Omental fat pad (tissue), 4 donors: ENCODE data around the gene FCN3. TPM values are rescaled to one million over a fixed set of nuclear protein-coding genes. Genes with fewer than 3 reads are reported as not detected.

Experiments
- ATAC-seq: fragments of 150-250 bp; one replicate; pipeline ENCODE4 v1.9.1; 2016; ENCODE audit warnings: mild to moderate bottlenecking, moderate library complexity; ENCODE audit not compliant: low FRiP score
- DNase-seq: peaks from one replicate; pipeline ENCODE4 v3.0.0-alpha.2; 2019; ENCODE audit warnings: low spot score
- total RNA-seq, 4 donors: library from RNA; depleted of rRNA; stranded (reverse); fragments of >200 nt; gene quantifications; one replicate each; pipeline ENCODE4 v1.1.0, GENCODE V29; 2016
- TF ChIP-seq, protein P1 (sequence below), 3 donors: fragments of 450-650 bp; IDR thresholded peaks; one replicate each; pipeline ENCODE4 v1.5.1; 2016 to 2017; ENCODE audit warnings: antibody characterized with exemption in 3 of 3, mild to moderate bottlenecking in 3 of 3, moderate library complexity in 2 of 3

The FCN3 gene
- total RNA-seq, 4 donors from 2014 or later = 33.1 to 451 (median 75.9) TPM

- DNase-seq (no peak), ATAC-seq (no peak)
- TF ChIP-seq, protein P1, sequence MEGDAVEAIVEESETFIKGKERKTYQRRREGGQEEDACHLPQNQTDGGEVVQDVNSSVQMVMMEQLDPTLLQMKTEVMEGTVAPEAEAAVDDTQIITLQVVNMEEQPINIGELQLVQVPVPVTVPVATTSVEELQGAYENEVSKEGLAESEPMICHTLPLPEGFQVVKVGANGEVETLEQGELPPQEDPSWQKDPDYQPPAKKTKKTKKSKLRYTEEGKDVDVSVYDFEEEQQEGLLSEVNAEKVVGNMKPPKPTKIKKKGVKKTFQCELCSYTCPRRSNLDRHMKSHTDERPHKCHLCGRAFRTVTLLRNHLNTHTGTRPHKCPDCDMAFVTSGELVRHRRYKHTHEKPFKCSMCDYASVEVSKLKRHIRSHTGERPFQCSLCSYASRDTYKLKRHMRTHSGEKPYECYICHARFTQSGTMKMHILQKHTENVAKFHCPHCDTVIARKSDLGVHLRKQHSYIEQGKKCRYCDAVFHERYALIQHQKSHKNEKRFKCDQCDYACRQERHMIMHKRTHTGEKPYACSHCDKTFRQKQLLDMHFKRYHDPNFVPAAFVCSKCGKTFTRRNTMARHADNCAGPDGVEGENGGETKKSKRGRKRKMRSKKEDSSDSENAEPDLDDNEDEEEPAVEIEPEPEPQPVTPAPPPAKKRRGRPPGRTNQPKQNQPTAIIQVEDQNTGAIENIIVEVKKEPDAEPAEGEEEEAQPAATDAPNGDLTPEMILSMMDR (IDR thresholded peaks at IDR 0.05) = no peak
Observed at GRCh38 chr1:27405074-27405473, 30.4 kb upstream of the FCN3 start.

GRCh38 chr1:27403931-27404330, 29.3 kb upstream of the FCN3 start:
- TF ChIP-seq, protein P1 (IDR thresholded peaks at IDR 0.05) = no peak
- no peak for ATAC-seq
- no peak for DNase-seq

- DNase-seq = no peak
- TF ChIP-seq, protein P1 (IDR thresholded peaks at IDR 0.05) = no peak
- ATAC-seq = peak; percentile 52
Observed at GRCh38 chr1:27403065-27403726, 28.6 kb upstream of the FCN3 start.

- ATAC-seq (peak; percentile 37), DNase-seq (no peak)
- TF ChIP-seq, protein P1 (IDR thresholded peaks at IDR 0.05) = no peak
Observed at GRCh38 chr1:27402349-27402754, 27.7 kb upstream of the FCN3 start.

DNA sequence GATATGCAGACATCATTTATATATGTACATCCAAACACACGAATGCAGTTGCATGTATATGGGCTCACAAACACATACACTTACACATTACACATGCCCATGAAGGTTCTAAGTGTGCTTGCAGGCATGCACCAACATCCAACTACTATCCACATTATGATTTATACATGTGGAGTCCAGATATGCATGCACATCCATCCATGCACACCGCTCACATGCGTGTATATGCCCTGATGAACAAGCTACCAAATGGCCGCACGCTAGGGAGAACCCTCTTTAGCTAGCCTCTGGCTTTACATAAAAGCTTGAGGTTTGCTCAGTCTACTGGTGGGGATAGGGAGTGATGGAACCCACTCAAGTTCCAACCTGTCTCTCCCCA, 26.3 kb upstream of the FCN3 start:
- ATAC-seq (no peak), DNase-seq (no peak)
- TF ChIP-seq, protein P1 (IDR thresholded peaks at IDR 0.05) = no peak

DNA sequence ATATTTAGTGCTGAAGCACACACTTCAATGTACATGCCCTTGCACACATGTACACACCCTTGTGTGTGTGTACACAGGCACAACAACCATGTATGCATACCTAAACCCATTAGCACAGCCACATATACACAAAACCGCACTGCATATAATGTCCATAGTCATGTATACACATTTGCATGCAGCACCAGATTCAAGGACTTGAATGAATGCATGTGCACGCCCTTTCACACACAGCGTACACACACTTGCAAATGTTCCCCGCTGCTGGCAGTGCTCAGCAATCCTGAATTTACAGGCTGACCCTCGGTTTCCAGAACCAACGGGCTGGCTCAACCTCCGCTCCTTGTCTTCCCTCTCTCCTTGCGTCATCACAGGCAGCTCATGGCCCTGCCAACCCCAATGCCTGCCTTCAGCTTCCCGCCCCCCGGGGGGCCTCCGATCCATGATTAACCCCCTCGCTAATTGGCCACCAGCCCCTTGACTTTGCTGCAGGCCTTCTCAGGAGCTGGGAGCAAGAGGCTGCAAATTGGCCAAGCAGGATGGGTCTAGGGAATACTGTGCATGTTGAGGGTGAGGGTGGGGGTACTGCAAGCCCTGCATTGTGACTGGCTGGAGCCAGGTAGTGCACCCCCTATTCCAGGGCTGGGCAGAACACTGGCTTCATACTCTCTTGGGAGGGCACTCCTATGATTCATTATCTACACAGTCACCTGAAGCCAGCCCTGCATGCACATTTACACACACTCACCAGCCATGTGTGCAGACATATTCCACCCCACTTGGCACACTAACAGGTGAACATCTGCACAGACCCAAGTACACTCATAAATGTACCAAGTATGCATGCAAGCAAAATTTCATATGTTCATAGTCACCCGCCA, 25.7 kb upstream of the FCN3 start:
- TF ChIP-seq, protein P1 (IDR thresholded peaks at IDR 0.05) = no peak
- ATAC-seq = no peak
- no peak for DNase-seq
